Left ventricle myocardium inferior (tissue), 1 donor: ENCODE measurements around the gene BCAS3. TPM values are rescaled to one million over a fixed set of nuclear protein-coding genes. Genes with fewer than 3 reads are reported as not detected.

Source experiments
- DNase-seq: peaks from one replicate; pipeline ENCODE4 v3.0.0-alpha.2; 2020
- H3K27ac ChIP-seq: fragments of 200-600 bp; replicated peaks from 2 replicates; pipeline ENCODE4 v1.8.0; 2021
- H3K27me3 ChIP-seq: fragments of 200-600 bp; 2 replicates; pipeline ENCODE4 v1.8.0; 2021; ENCODE audit warnings: low read depth
- H3K36me3 ChIP-seq: fragments of 200-600 bp; 2 replicates; pipeline ENCODE4 v1.8.0; 2021
- H3K4me1 ChIP-seq: fragments of 200-600 bp; 2 replicates; pipeline ENCODE4 v1.8.0; 2021
- H3K4me3 ChIP-seq: fragments of 200-600 bp; 2 replicates; pipeline ENCODE4 v1.8.0; 2021; ENCODE audit warnings: mild to moderate bottlenecking, moderate library complexity
- H3K9me3 ChIP-seq: fragments of 200-600 bp; replicated peaks from 2 replicates; pipeline ENCODE4 v1.8.0; 2021
- intact Hi-C: fragments of 100-400 bp; cut with micrococcal nuclease; formaldehyde crosslinking; loops from one replicate; pipeline ENCODE4 v1.11.0; 2022
- total RNA-seq: library from RNA; stranded (reverse); fragmentation: NEBNext Ultra II Directional; extraction: Animal tissue kit (Norgen Biotek cat#: 25700); gene quantifications from one replicate; pipeline ENCODE4 v1.2.1, GENCODE V29; 2021
- TF ChIP-seq, protein P1 (sequence below): fragments of 200-600 bp; IDR thresholded peaks from 2 replicates; pipeline ENCODE4 v1.8.0; 2021; ENCODE audit warnings: antibody characterized with exemption, mild to moderate bottlenecking, borderline replicate concordance
- donor health status: DM: no; HTN: yes; CAD: no; lungs with severe emphysema.

Gene BCAS3
- total RNA-seq, 1 donor from 2014 or later: 16.5 TPM

DNA sequence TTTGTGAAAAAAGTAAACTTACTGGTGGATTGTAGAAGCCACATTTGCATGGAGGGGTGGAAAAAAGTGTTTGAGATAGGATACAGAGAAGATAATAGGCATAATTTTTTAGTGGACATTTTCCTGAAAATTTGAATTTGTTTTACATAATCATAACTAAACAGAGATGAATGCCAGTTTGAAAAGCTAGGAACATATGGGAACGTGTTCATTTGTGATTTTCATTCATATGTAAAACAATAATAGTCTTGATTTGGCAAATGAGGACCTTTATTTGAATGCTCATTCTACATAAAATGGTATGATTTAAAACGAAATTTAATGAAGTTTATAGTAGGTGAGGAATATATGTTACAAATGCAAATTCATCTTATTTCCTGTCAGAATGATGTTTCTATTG, 263.9 kb downstream of the BCAS3 start:
- Histone ChIP-seq H3K9me3 (no peaks in the 10 kb centered on the region), H3K27me3 (no peaks in the 10 kb centered on the region), H3K36me3 (no peaks in the 10 kb centered on the region), H3K27ac (peak overlapping the region; percentile 76), H3K4me3 (peak overlapping the region; percentile 2), H3K4me1 (peaks cover 29% of the 10 kb centered on the region)
- DNase-seq: no peak
- TF ChIP-seq, protein P1, sequence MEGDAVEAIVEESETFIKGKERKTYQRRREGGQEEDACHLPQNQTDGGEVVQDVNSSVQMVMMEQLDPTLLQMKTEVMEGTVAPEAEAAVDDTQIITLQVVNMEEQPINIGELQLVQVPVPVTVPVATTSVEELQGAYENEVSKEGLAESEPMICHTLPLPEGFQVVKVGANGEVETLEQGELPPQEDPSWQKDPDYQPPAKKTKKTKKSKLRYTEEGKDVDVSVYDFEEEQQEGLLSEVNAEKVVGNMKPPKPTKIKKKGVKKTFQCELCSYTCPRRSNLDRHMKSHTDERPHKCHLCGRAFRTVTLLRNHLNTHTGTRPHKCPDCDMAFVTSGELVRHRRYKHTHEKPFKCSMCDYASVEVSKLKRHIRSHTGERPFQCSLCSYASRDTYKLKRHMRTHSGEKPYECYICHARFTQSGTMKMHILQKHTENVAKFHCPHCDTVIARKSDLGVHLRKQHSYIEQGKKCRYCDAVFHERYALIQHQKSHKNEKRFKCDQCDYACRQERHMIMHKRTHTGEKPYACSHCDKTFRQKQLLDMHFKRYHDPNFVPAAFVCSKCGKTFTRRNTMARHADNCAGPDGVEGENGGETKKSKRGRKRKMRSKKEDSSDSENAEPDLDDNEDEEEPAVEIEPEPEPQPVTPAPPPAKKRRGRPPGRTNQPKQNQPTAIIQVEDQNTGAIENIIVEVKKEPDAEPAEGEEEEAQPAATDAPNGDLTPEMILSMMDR: no peak
- intact Hi-C loops: no loop called here

DNA sequence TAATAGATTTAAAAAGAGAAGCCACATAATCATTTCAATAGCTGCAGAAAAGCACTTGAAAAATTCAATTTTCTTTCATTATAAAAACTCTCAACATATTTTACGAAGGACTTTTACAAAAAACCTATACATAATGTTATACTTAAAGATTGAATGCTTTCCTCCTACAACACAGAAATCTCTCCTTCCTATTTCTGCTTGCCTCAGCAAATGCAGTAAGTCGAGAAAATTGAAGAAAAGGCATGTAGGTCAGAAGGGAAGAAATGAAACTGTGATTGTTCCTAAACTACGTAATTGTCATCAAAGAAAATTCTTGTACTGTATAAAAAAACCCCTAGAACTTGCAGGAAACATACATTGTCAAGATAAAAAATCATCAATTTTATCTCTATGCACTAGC, 267.1 kb downstream of the BCAS3 start:
- Histone ChIP-seq H3K4me3 (no peak overlapping the region), H3K27ac (no peak overlapping the region), H3K27me3 (no peaks in the 10 kb centered on the region), H3K9me3 (no peaks in the 10 kb centered on the region), H3K4me1 (peaks cover 29% of the 10 kb centered on the region), H3K36me3 (peaks cover 12% of the 10 kb centered on the region)
- intact Hi-C loops: no loop called here
- TF ChIP-seq, protein P1: no peak
- no peak for DNase-seq

DNA sequence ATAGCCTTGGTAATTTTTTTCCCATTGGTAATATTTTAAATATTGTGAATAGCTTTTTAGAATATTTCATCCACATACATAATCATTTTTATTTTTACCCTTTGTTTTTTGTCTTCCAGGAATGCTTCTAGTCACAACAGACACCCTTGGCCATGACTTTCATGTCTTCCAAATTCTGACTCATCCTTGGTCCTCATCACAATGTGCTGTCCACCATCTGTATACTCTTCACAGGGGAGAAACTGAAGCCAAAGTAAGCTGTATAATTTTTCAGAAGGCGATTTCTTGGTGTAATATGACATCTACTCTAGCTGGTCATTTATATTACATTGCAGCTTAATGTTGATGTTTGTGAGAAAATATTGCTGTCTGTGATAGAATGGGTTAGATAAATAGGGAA, 269.4 kb downstream of the BCAS3 start:
- H3K27me3 ChIP-seq: no peaks in the 10 kb centered on the region

DNA sequence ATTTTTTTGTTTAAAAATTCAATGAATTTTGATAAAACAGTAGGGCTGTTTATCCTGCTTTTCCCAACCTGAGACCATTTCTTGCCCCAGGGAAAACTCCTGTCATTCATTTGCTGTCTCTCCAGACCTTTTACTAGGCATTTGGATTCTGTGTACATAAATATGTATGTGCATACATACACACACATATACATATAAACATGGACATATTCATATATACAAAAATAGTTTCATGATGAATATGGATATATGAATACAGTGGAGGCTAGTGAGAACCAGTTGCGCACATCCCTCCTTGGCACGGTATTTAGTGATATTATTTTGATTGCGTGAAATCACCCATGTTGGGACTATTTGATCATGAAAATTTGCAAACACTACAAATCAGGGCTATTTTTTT, 269.9 kb downstream of the BCAS3 start:
- Histone ChIP-seq H3K4me3 (no peak overlapping the region), H3K27me3 (no peaks in the 10 kb centered on the region), H3K4me1 (peaks cover 7% of the 10 kb centered on the region), H3K9me3 (peaks cover 1% of the 10 kb centered on the region), H3K36me3 (peaks cover 12% of the 10 kb centered on the region), H3K27ac (no peak overlapping the region)
- intact Hi-C loops: no loop called here
- no peak for DNase-seq
- TF ChIP-seq, protein P1: no peak

More for the DNA sequence above, 269.4 kb downstream of the BCAS3 start:
- H3K4me3 ChIP-seq: no peak overlapping the region
- TF ChIP-seq, protein P1: no peak
- no peaks in the 10 kb centered on the region for H3K9me3 ChIP-seq
- peaks cover 12% of the 10 kb centered on the region for H3K36me3 ChIP-seq
- DNase-seq: no peak
- H3K4me1 ChIP-seq: peaks cover 8% of the 10 kb centered on the region
- intact Hi-C loops: no loop called here
- no peak overlapping the region for H3K27ac ChIP-seq

DNA sequence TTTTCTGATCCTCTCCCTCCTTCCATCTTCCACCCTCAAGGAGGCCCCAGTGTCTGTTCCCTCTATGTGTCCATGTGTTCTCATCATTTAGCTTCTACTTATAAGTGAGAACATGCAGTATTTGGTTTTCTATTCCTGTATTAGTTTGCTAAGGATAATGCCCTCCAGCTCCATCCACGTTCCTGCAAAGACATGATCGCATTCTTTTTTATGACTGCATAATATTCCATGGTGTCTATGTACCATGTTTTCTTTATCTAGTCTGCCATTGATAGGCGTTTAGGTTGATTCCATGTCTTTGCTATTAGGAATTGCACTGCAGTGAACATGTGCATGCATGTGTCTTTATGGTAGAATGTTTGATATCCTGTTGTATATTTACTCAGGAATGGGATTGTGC, 275.1 kb downstream of the BCAS3 start:
- TF ChIP-seq, protein P1: no peak
- H3K27ac ChIP-seq: no peak overlapping the region
- H3K36me3 ChIP-seq: peaks cover 9% of the 10 kb centered on the region
- H3K27me3 ChIP-seq: no peaks in the 10 kb centered on the region
- no peak for DNase-seq
- intact Hi-C loops: no loop called here
- peaks cover 19% of the 10 kb centered on the region for H3K9me3 ChIP-seq
- H3K4me1 ChIP-seq: no peaks in the 10 kb centered on the region
- H3K4me3 ChIP-seq: no peak overlapping the region

DNA sequence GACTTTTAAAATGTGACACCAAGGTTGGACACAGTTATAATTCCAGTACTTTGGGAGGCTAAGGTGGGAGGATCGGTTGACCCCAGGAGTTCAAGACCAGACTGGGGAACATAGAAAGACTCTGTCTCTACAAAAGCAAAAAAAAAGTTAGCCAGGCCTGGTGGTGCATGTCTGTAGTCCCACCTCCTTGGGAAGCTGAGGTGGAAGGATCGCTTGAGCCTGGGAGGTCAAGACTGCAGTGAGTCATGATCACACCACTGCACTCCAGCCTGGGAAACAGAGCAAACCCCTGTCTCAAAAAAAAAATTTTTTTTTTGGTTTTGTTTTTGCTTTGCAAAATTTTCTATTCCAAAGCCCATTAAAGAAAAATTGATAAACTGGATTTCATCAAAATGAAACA, 281.4 kb downstream of the BCAS3 start:
- DNase-seq: no peak
- TF ChIP-seq, protein P1: no peak
- H3K4me1 ChIP-seq: no peaks in the 10 kb centered on the region
- intact Hi-C loops: no loop called here
- peaks cover 26% of the 10 kb centered on the region for H3K9me3 ChIP-seq
- H3K4me3 ChIP-seq: no peak overlapping the region
- peaks cover 21% of the 10 kb centered on the region for H3K36me3 ChIP-seq
- no peaks in the 10 kb centered on the region for H3K27me3 ChIP-seq
- no peak overlapping the region for H3K27ac ChIP-seq
